Ishikawa (cell line): Measurements from ENCODE around the gene EEF2K.

ENCODE experiments used
- RAD21 ChIP-seq: IDR thresholded peaks from 2 replicates; pipeline ENCODE4 v1.6.1; 2012; ENCODE audit warnings: low read depth
- USF1 ChIP-seq: IDR thresholded peaks from 2 replicates; pipeline ENCODE4 v1.6.1; 2012

GRCh38 chr16:22220714-22221113, 14.6 kb downstream of the EEF2K start:
- TF ChIP-seq RAD21 (no peak), USF1 (no peak)
